IMR-90 (cell line): Measurements from ENCODE around the gene DSTYK. TPM values are rescaled to one million over a fixed set of nuclear protein-coding genes. Genes with fewer than 3 reads are reported as not detected.

Source experiments
- ATAC-seq: fragments of 200-7000 bp; cut with Tn5 transposase; 2 replicates; pipeline ENCODE4 v1.9.1; 2020; ENCODE audit warnings: low read depth, mild to moderate bottlenecking, moderate library complexity
- BruUV-seq: library from RNA; stranded (reverse); fragments of 400-500 nt; replicated peaks from 2 replicates; lab custom pipeline; 2021; lab: Mats Ljungman, UMichigan
- CTCF ChIA-PET: fragments of 300-600 bp; formaldehyde crosslinking; extraction: SDS; loops from one replicate; lab custom pipeline; 2021; ENCODE audit warnings: antibody characterized with exemption; lab: Yijun Ruan, JAX
- POLR2A ChIA-PET: fragments of 300-600 bp; sonication (Branson Sonifier 250); formaldehyde crosslinking; loops from one replicate; lab custom pipeline; 2022; ENCODE audit warnings: antibody characterized with exemption; ENCODE audit not compliant: unreplicated experiment; lab: Charles Lee
- DNase-seq: peaks from one replicate; pipeline ENCODE4 v3.0.0; 2013
- H2AFZ ChIP-seq: replicated peaks from 2 replicates; pipeline ENCODE3; 2013; ENCODE audit warnings: low read length, mild to moderate bottlenecking; ENCODE audit not compliant: poor library complexity
- H2AK5ac ChIP-seq: 2 replicates; pipeline ENCODE4 v1.6.1; 2013; ENCODE audit warnings: low read depth, low read length, inconsistent platforms
- H2AK9ac ChIP-seq: replicated peaks from 2 replicates; pipeline ENCODE3; 2013; ENCODE audit warnings: mild to moderate bottlenecking, low read depth, low read length, moderate library complexity; ENCODE audit not compliant: poor library complexity
- H2BK120ac ChIP-seq: 2 replicates; pipeline ENCODE4 v1.6.1; 2013; ENCODE audit warnings: low read depth, low read length, inconsistent platforms
- H2BK15ac ChIP-seq: 3 replicates; pipeline ENCODE4 v1.6.1; 2013; ENCODE audit warnings: low read depth, low read length, inconsistent platforms
- H2BK20ac ChIP-seq: 2 replicates; pipeline ENCODE4 v1.6.1; 2013; ENCODE audit warnings: low read depth, mild to moderate bottlenecking, inconsistent platforms, low read length, moderate library complexity
- H2BK5ac ChIP-seq: 2 replicates; pipeline ENCODE4 v1.6.1; 2013; ENCODE audit warnings: mild to moderate bottlenecking, low read depth, low read length, inconsistent platforms; ENCODE audit not compliant: poor library complexity, severe bottlenecking
- H3K14ac ChIP-seq: replicated peaks from 2 replicates; pipeline ENCODE4 v1.6.1; 2013; ENCODE audit warnings: low read depth, low read length, inconsistent platforms
- H3K18ac ChIP-seq: 2 replicates; pipeline ENCODE4 v1.6.1; 2013; ENCODE audit warnings: low read depth, low read length, control low read depth
- H3K23ac ChIP-seq: 2 replicates; pipeline ENCODE4 v1.6.1; 2013; ENCODE audit warnings: low read depth, low read length, inconsistent platforms
- H3K27ac ChIP-seq: 2 replicates; pipeline ENCODE4 v1.5.1; 2013; ENCODE audit warnings: mild to moderate bottlenecking, control low read depth, low read length; ENCODE audit not compliant: insufficient read depth
- H3K27me3 ChIP-seq: 2 replicates; pipeline ENCODE4 v1.6.1; 2013; ENCODE audit warnings: low read length; ENCODE audit not compliant: control insufficient read depth, insufficient read depth
- H3K36me3 ChIP-seq: 2 replicates; pipeline ENCODE4 v1.6.1; 2013; ENCODE audit warnings: low read length, mixed read lengths; ENCODE audit not compliant: control insufficient read depth, insufficient read depth
- H3K4ac ChIP-seq: 2 replicates; pipeline ENCODE4 v1.6.1; 2013; ENCODE audit warnings: low read depth, low read length, inconsistent platforms
- H3K4me1 ChIP-seq: 2 replicates; pipeline ENCODE4 v1.6.1; 2013; ENCODE audit warnings: low read length, mixed read lengths; ENCODE audit not compliant: control insufficient read depth, insufficient read depth
- H3K4me2 ChIP-seq: 2 replicates; pipeline ENCODE4 v1.6.1; 2013; ENCODE audit warnings: low read depth, mild to moderate bottlenecking, control low read depth, low read length, moderate library complexity
- H3K4me3 ChIP-seq: 2 replicates; pipeline ENCODE4 v1.5.1; 2013; ENCODE audit warnings: low read depth, mild to moderate bottlenecking, control low read depth, low read length, moderate library complexity; ENCODE audit not compliant: insufficient read depth
- H3K56ac ChIP-seq: 2 replicates; pipeline ENCODE4 v1.6.1; 2013; ENCODE audit warnings: low read length, inconsistent platforms; ENCODE audit not compliant: insufficient read depth; ENCODE audit errors: extremely low read depth
- H3K79me1 ChIP-seq, 2 experiments: 2 replicates each; pipeline ENCODE4 v1.6.1; 2013; ENCODE audit warnings: low read length in 2 of 2, inconsistent platforms in 1 of 2, low read depth in 1 of 2
- H3K9ac ChIP-seq: 2 replicates; pipeline ENCODE4 v1.6.1; 2013; ENCODE audit warnings: low read depth, low read length, control low read depth
- H3K9me1 ChIP-seq: 2 replicates; pipeline ENCODE4 v1.6.1; 2013; ENCODE audit warnings: low read length, inconsistent platforms; ENCODE audit not compliant: insufficient read depth
- H3K9me3 ChIP-seq: 2 replicates; pipeline ENCODE4 v1.6.1; 2013; ENCODE audit warnings: low read length; ENCODE audit not compliant: control insufficient read depth, insufficient read depth
- H4K20me1 ChIP-seq: 2 replicates; pipeline ENCODE4 v1.6.1; 2013; ENCODE audit warnings: low read length, inconsistent platforms; ENCODE audit not compliant: insufficient read depth
- H4K5ac ChIP-seq: 2 replicates; pipeline ENCODE4 v1.6.1; 2013; ENCODE audit warnings: mild to moderate bottlenecking, low read depth, low read length, control low read depth
- H4K8ac ChIP-seq, 2 experiments: 2 replicates each; pipeline ENCODE4 v1.6.1; 2013; ENCODE audit warnings: low read depth in 2 of 2, low read length in 2 of 2, control low read depth in 1 of 2, inconsistent platforms in 1 of 2
- H4K91ac ChIP-seq: 2 replicates; pipeline ENCODE4 v1.6.1; 2013; ENCODE audit warnings: low read depth, low read length, inconsistent platforms; ENCODE audit not compliant: insufficient read depth
- BHLHE40 ChIP-seq: fragments of 150-350 bp; IDR thresholded peaks from 2 replicates; pipeline ENCODE4 v1.6.1; 2016; ENCODE audit warnings: mild to moderate bottlenecking, low read depth, low read length
- CEBPB ChIP-seq: IDR thresholded peaks from 2 replicates; pipeline ENCODE4 v1.6.1; 2012; ENCODE audit warnings: low read depth, low read length, improper control_type of control experiment
- CHD1 ChIP-seq: IDR thresholded peaks from 2 replicates; pipeline ENCODE4 v1.6.1; 2012; ENCODE audit warnings: low read depth, low read length, improper control_type of control experiment
- FOS ChIP-seq: fragments of 150-350 bp; IDR thresholded peaks from 2 replicates; pipeline ENCODE4 v1.6.1; 2016; ENCODE audit warnings: low read depth, low read length
- MAFK ChIP-seq: IDR thresholded peaks from 2 replicates; pipeline ENCODE4 v1.6.1; 2012; ENCODE audit warnings: low read depth, low read length, improper control_type of control experiment
- MAZ ChIP-seq: IDR thresholded peaks from 2 replicates; pipeline ENCODE4 v1.6.1; 2012; ENCODE audit warnings: low read depth, mild to moderate bottlenecking, low read length, improper control_type of control experiment, moderate library complexity, borderline replicate concordance
- MXI1 ChIP-seq: IDR thresholded peaks from 2 replicates; pipeline ENCODE4 v1.6.1; 2012; ENCODE audit warnings: low read depth, mild to moderate bottlenecking, low read length, moderate library complexity, borderline replicate concordance
- NFE2L2 ChIP-seq: fragments of 150-350 bp; IDR thresholded peaks from 2 replicates; pipeline ENCODE4 v1.6.1; 2016; ENCODE audit warnings: low read depth, mild to moderate bottlenecking, low read length
- POLR2A ChIP-seq: IDR thresholded peaks from 2 replicates; pipeline ENCODE4 v1.6.1; 2012; ENCODE audit warnings: mild to moderate bottlenecking, low read depth, low read length
- RAD21 ChIP-seq: IDR thresholded peaks from 2 replicates; pipeline ENCODE4 v1.6.1; 2012; ENCODE audit warnings: low read length, improper control_type of control experiment
- RCOR1 ChIP-seq: IDR thresholded peaks from 2 replicates; pipeline ENCODE4 v1.6.1; 2012; ENCODE audit warnings: mild to moderate bottlenecking, low read length, improper control_type of control experiment; ENCODE audit not compliant: insufficient replicate concordance
- RFX5 ChIP-seq: IDR thresholded peaks from 2 replicates; pipeline ENCODE4 v1.8.0; 2012; ENCODE audit warnings: low read depth, mild to moderate bottlenecking, low read length, moderate library complexity
- SMC3 ChIP-seq: fragments of 150-350 bp; IDR thresholded peaks from 2 replicates; pipeline ENCODE4 v1.6.1; 2016; ENCODE audit warnings: low read depth, mild to moderate bottlenecking, antibody characterized with exemption, low read length, moderate library complexity
- dilution Hi-C: fragments of 300-500 bp; cut with HindIII; formaldehyde crosslinking; loops from one replicate; pipeline ENCODE4 v1.14.3; 2018; ENCODE audit warnings: low sequenced_read_pairs; ENCODE audit not compliant: unreplicated experiment
- in situ Hi-C: fragments of 300-500 bp; cut with MboI; formaldehyde crosslinking; loops from 3 replicates; pipeline ENCODE4 v1.14.3; 2019; ENCODE audit warnings: low sequenced_read_pairs, inconsistent platforms, mixed read lengths
- intact Hi-C: fragments of 100-400 bp; cut with micrococcal nuclease; formaldehyde crosslinking; loops from 2 replicates; pipeline ENCODE4 v1.10.0; 2022
- polyA plus RNA-seq, 3 experiments: library from polyadenylated mRNA; depleted of rRNA; stranded (reverse); fragments of >200 nt; gene quantifications; 2 replicates each; pipeline ENCODE4 v1.2.3, GENCODE V29; 2012; ENCODE audit warnings: low replicate concordance in 1 of 3
- total RNA-seq: library from RNA; depleted of rRNA; stranded (reverse); fragments of >200 nt; gene quantifications from 2 replicates; pipeline ENCODE4 v1.2.3, GENCODE V29; 2012
- TF ChIP-seq, protein P1 (sequence below): fragments of 150-350 bp; IDR thresholded peaks from 2 replicates; pipeline ENCODE4 v1.6.1; 2017; ENCODE audit warnings: mild to moderate bottlenecking, antibody characterized with exemption, low read length, low read depth
- TF ChIP-seq, protein P2 (sequence below): fragments of 150-350 bp; IDR thresholded peaks from 2 replicates; pipeline ENCODE4 v1.6.1; 2016; ENCODE audit warnings: low read depth, mild to moderate bottlenecking, low read length, moderate library complexity, borderline replicate concordance
- TF ChIP-seq, protein P3 (sequence below): conservative IDR thresholded peaks from 2 replicates; pipeline ENCODE4 v1.5.1; 2012; ENCODE audit warnings: mild to moderate bottlenecking, low read depth, low read length, improper control_type of control experiment

The DSTYK gene
- total and polyA plus RNA-seq, 2 of the 4 experiments (the other 2 are of a cell fraction) = 8.0 to 18.3 TPM

DNA sequence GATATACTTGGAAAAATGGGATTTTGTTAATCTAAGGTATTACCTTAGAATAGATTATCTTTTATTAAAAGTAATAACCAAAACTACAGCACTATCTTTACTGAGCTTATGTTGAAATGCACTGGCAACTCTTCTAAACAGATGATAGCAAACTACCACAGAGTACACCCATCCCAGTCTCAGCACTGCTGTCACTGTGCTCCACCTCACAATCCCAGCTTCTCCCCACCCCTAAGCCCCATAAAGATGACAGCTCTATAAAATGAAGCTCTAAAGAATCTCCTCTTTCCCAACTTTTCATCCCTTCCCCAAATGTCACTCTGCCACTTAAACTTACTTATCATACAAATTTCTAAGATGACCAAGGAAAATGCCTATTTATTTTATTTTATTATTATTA, 6.4 kb downstream of the DSTYK start:
- intact Hi-C loops (no loop called here), in situ Hi-C loops (no loop called here), dilution Hi-C loops (no loop called here)
- H3K27ac ChIP-seq = no peak overlapping the region
- DNase-seq = no peak
- H2BK120ac ChIP-seq = no peak overlapping the region
- H3K27me3 ChIP-seq = no peaks in the 10 kb centered on the region
- no peak overlapping the region for H2AFZ ChIP-seq
- H3K9me1 ChIP-seq = peaks cover 10% of the 10 kb centered on the region; the same call in 1 of the 2 replicates
- no peak overlapping the region for H4K5ac ChIP-seq
- CTCF ChIA-PET = interaction anchor here (1.8 kb wide), 1 partner anchor 63 kb away, joined by 7 read pairs; no protein-coding TSS in a partner anchor
- H3K4me2 ChIP-seq = no peak overlapping the region
- TF ChIP-seq, protein P1, sequence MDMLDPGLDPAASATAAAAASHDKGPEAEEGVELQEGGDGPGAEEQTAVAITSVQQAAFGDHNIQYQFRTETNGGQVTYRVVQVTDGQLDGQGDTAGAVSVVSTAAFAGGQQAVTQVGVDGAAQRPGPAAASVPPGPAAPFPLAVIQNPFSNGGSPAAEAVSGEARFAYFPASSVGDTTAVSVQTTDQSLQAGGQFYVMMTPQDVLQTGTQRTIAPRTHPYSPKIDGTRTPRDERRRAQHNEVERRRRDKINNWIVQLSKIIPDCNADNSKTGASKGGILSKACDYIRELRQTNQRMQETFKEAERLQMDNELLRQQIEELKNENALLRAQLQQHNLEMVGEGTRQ = no peak
- TF ChIP-seq POLR2A = no peak
- no peak for TF ChIP-seq RAD21
- TF ChIP-seq NFE2L2 = no peak
- TF ChIP-seq, protein P2, sequence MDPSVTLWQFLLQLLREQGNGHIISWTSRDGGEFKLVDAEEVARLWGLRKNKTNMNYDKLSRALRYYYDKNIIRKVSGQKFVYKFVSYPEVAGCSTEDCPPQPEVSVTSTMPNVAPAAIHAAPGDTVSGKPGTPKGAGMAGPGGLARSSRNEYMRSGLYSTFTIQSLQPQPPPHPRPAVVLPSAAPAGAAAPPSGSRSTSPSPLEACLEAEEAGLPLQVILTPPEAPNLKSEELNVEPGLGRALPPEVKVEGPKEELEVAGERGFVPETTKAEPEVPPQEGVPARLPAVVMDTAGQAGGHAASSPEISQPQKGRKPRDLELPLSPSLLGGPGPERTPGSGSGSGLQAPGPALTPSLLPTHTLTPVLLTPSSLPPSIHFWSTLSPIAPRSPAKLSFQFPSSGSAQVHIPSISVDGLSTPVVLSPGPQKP = no peak
- TF ChIP-seq SMC3 = no peak
- no peak for TF ChIP-seq CEBPB
- TF ChIP-seq MXI1 = no peak
- TF ChIP-seq RFX5 = no peak
- no peak for TF ChIP-seq CHD1
- no peak for TF ChIP-seq BHLHE40
- TF ChIP-seq MAFK = no peak
- TF ChIP-seq MAZ = no peak
- no peak for TF ChIP-seq RCOR1
- TF ChIP-seq, protein P3, sequence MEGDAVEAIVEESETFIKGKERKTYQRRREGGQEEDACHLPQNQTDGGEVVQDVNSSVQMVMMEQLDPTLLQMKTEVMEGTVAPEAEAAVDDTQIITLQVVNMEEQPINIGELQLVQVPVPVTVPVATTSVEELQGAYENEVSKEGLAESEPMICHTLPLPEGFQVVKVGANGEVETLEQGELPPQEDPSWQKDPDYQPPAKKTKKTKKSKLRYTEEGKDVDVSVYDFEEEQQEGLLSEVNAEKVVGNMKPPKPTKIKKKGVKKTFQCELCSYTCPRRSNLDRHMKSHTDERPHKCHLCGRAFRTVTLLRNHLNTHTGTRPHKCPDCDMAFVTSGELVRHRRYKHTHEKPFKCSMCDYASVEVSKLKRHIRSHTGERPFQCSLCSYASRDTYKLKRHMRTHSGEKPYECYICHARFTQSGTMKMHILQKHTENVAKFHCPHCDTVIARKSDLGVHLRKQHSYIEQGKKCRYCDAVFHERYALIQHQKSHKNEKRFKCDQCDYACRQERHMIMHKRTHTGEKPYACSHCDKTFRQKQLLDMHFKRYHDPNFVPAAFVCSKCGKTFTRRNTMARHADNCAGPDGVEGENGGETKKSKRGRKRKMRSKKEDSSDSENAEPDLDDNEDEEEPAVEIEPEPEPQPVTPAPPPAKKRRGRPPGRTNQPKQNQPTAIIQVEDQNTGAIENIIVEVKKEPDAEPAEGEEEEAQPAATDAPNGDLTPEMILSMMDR = no peak
- TF ChIP-seq FOS = no peak
- no peaks in the 10 kb centered on the region for H3K36me3 ChIP-seq
- H3K18ac ChIP-seq = no peak overlapping the region
- BruUV-seq = no TSS peak
- H4K8ac ChIP-seq = no peak overlapping the region
- 0 out of 2 replicates have a peak overlapping the region, but pooled peaks have one; percentile 41 for H3K14ac ChIP-seq
- no peak overlapping the region for H2BK15ac ChIP-seq
- ATAC-seq = peak; percentile 66
- peaks cover 22 to 57% of the 10 kb centered on the region in 2 experiments for H3K79me1 ChIP-seq
- H2AK9ac ChIP-seq = no peak overlapping the region
- POLR2A ChIA-PET = no interaction called here
- H3K56ac ChIP-seq = no peak overlapping the region
- no peak overlapping the region for H4K91ac ChIP-seq
- H4K20me1 ChIP-seq = peaks cover 8% of the 10 kb centered on the region; the same call in 1 of the 2 replicates
- H2AK5ac ChIP-seq = no peak overlapping the region
- H3K23ac ChIP-seq = peak overlapping the region; percentile 85; the same call in 1 of the 2 replicates
- 0 out of 2 replicates have a peak overlapping the region, but pooled peaks have one; percentile 42 for H2BK20ac ChIP-seq
- H3K9ac ChIP-seq = no peak overlapping the region
- peak overlapping the region; percentile 40 for H3K4ac ChIP-seq
- H2BK5ac ChIP-seq = no peak overlapping the region
- H3K4me3 ChIP-seq = no peak overlapping the region
- no peaks in the 10 kb centered on the region for H3K9me3 ChIP-seq
- H3K4me1 ChIP-seq = peaks cover 7% of the 10 kb centered on the region
